Stimulated activated CD4-positive, alpha-beta T cell treated with anti-CD3 and anti-CD28 coated beads, TNF-alpha, amount 100 ng/mL, for 48 hours (primary cell): ENCODE data around the gene ZDHHC22.

Experiments
- DNase-seq, 3 donors: peaks; one replicate each; pipeline ENCODE4 v3.0.0-alpha.2; 2020; ENCODE audit warnings: low read depth in 3 of 3

The ZDHHC22 gene

GRCh38 chr14:77104393-77104792 is 37.2 kb downstream of the ZDHHC22 start:
- no peak for DNase-seq

- DNase-seq: no peak
Observed at GRCh38 chr14:77103951-77104350, 37.6 kb downstream of the ZDHHC22 start.

DNA sequence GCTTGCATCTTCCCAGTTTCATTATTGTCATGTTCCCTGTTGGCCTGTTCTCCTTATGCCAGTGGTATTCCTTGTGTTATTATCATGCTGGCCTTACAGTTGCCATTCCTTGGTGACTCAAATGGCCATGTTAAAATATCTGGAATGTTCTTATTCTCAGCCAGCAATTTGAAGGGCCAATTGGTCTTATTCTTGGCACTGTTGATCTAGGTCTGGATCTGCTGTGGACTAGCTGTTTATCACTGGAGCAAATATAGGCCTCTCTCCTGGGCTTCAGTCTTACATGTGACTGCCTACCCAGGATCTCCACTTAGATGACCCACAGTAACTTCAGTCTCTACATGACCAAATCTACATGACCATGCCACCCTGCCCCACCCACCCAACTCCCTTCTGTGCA is 38.1 kb downstream of the ZDHHC22 start:
- DNase-seq: no peak

GRCh38 chr14:77102154-77102553 is 39.4 kb downstream of the ZDHHC22 start:
- DNase-seq: no peak

GRCh38 chr14:77100961-77101360 is 40.6 kb downstream of the ZDHHC22 start:
- no peak for DNase-seq

- DNase-seq: no peak
Observed at GRCh38 chr14:77099425-77100167, 42.0 kb downstream of the ZDHHC22 start.

DNA sequence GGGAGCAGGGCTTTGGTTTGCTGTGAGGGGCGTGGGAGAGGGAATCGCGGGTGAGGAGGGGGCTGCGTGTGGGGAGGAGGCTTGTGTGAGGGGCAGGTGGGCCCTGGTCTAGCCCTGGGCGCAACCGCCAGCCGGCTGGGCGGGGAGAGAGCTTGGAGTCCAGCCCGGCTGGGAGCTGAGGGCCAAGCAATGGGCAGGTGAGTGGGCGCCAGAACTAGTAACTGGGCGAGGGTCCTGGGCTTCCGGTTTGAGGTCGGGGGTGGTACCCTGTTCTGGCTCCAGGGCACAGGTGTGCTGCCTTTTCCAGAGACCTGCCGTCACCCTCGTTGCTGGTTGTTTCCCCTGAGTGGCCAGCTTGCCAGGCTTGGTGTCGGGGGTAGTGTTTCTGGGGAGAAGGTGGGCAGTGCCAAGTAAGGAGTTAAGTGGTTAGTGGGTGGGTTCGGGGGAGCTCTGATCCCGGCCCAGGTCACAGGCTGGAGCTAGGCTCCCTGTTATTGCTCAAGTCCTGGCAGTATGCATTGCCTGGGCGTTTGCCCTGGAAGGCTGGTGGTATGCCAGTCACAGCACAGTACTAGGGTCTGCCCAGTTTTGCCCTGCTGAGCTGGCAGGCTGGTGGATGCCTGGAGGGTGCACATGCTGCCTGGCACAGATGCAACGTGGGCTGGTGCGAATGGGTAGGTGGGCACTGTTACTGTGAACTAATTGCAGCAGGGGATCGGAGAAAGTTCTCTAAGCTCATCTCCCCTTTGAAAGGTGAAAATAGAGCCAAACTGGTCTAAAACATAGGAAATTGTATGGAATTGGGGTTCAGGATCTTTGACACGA is 42.9 kb downstream of the ZDHHC22 start:
- peak in 1 of 3 donors; percentile 21 for DNase-seq

DNA sequence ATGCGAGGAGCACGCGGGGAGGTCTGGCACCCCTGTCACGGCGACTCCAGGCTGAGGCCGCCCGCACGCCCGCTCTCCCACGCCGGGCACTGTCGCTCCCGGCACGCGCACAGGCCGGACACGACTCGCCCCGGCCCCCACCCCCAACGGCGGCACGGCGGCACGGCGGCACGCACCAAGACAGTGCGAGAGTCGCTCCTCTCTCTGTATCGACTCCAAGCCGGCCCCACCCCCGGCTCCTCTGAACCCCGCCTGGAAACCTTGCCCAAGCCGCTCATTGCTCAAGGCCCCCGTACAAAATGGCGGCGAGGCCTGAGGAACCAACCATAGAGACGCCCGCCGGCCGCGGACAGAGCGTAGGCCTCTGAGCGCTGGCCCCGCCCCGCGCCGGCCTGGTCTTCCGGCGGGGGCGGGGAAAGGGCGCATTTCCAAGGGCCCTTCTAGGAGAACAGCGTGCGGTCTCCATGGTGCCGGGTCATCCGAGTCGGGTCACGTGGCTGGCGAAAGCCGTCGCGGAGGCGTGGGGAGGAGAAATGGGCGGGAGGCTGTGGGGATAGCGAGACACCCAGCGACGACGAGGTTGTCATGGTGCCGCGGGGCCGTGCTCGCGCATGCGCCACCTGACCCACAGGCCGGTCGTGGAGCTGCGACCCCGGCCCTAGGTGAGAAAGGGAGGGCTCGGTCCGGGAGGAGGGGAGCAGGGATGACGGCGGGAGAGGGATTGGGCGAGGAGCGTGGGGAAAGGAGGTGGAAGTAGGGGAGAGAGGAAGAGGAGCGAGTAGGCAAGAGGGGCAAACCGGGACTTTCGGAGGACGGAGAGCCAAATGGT is 43.7 kb downstream of the ZDHHC22 start, which contains the start of gene CIPC:
Gene CIPC (plus strand): TSS at position 559 of the 829 bp plus-strand sequence. CDS start 7,451 bp downstream, outside the sequence.
- DNase-seq: peak; percentile 99 to 100 (median 99)

GRCh38 chr14:77097006-77097699 is 44.4 kb downstream of the ZDHHC22 start:
- no peak for DNase-seq

GRCh38 chr14:77094672-77095284 is 46.8 kb downstream of the ZDHHC22 start:
- DNase-seq: peak; percentile 60 to 71 (median 65)

DNA sequence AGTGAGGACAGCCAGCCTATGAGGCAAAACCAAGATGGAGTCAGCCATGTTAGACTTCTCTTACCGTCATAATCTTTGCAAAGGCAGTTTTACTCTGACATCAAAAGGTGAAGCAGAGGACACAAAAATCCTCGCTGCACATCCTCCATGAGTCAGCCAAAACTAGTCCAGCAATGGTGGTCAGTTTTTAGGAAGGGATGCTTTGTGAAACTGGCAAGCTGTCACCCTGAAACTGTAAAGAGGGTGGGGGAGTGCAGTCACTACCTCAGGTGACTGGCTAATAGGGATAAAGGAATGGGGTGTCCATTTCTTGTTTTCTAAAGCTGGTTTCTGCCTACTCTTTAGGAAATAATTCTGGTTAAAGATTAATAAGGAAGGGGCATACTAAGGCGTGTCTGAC is 48.9 kb downstream of the ZDHHC22 start:
- DNase-seq: no peak

DNA sequence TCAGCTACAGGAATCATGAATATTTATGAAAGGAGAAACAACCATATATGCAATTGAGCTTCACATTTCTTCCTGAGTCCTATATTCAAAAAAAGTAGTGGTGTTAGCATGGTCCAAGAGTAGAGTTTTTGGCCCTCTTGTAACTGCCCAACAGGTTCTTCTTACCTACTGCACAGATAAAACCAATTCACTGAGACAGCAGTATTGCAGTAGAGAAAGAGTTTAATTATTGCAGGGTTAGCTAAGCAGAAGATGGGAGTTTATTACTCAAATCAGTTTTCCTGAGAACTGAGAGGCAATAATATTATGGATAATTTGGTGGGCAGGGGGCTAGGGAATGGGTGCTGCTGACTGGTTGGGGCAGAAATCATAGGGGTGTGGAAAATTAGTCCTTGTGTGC is 50.1 kb downstream of the ZDHHC22 start:
- no peak for DNase-seq

DNA sequence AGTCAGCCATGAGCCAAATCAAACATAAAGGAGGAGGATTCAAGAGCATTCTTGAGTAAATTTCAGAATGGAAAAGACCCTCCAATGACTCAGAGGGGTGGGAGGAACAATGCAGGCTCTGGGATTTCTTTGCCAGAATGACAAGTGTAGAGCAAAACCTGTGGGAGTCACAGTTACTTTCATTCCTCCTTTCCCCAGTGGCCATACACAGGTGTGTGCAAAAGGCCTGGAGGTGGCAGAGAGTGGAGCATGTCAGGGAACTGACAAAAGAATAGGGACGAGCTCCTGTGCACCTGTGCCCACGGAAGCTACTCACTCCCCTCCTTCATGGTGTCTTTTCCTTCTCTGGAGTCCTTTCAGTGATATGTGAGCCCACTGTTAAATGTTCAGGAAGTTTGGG is 52.9 kb downstream of the ZDHHC22 start:
- DNase-seq: no peak

GRCh38 chr14:77088219-77088618 is 53.4 kb downstream of the ZDHHC22 start:
- no peak for DNase-seq

- DNase-seq: no peak
Observed at GRCh38 chr14:77087631-77088030, 54.0 kb downstream of the ZDHHC22 start.

DNA sequence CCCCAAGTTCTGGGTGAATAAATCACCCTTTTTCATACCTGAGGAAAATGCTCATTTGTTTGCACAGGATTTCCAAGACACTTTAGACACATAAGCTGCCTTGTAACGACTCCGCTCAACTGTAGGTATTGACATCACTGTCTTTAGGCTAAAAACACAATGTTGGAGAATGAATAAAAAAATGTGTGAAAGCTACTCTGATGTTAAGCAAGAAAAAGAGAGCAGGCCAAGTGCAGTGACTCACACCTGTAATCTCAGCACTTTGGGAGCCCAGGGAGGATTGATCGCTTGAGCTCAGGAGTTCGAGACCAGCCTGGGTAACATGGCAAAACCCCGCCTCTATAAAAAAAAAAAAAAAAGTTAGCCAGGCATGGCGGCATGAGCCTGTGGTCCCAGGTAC is 54.6 kb downstream of the ZDHHC22 start:
- no peak for DNase-seq

GRCh38 chr14:77086017-77086727 is 55.4 kb downstream of the ZDHHC22 start:
- no peak for DNase-seq

- no peak for DNase-seq
Observed at GRCh38 chr14:77085538-77085937, 56.1 kb downstream of the ZDHHC22 start.

GRCh38 chr14:77084985-77085384 is 56.6 kb downstream of the ZDHHC22 start:
- DNase-seq: no peak

GRCh38 chr14:77083082-77083481 is 58.5 kb downstream of the ZDHHC22 start:
- DNase-seq: no peak
